PC-3 (cell line): ENCODE data around the gene DENND5B.

Experiments used
- CTCF ChIP-seq: fragments of 300-600 bp; sonication (generic); conservative IDR thresholded peaks from 2 replicates; pipeline ENCODE4 v1.5.1; 2017; ENCODE audit warnings: antibody characterized with exemption, low read depth, mild to moderate bottlenecking, low read length
- EZH2 ChIP-seq: fragments of 300-600 bp; sonication (generic); IDR thresholded peaks from one replicate; pipeline ENCODE4 v1.6.1; 2017; ENCODE audit warnings: antibody characterized with exemption, mild to moderate bottlenecking, low read length; ENCODE audit not compliant: unreplicated experiment

GRCh38 chr12:31528095-31528494, 62.8 kb downstream of the DENND5B start:
- TF ChIP-seq CTCF (no peak), EZH2 (no peak)
